Hematopoietic multipotent progenitor cell treated with erythropoietin and hydrocortisone succinate and interleukin-3 and kit ligand, for 4 days (in vitro differentiated cells): ENCODE results near the gene MPDU1.

Source experiments
- DNase-seq: peaks from one replicate; pipeline ENCODE4 v3.0.0-alpha.2; 2015

MPDU1 gene

GRCh38 chr17:7560172-7561027, 23.3 kb upstream of the MPDU1 start:
- peak; percentile 88 for DNase-seq

GRCh38 chr17:7561028-7561575, 22.6 kb upstream of the MPDU1 start:
- DNase-seq = peak; percentile 94

- peak; percentile 96 for DNase-seq
Measured at GRCh38 chr17:7561589-7562207, 22.0 kb upstream of the MPDU1 start, which contains the start of gene SENP3. SENP3 (plus strand) TSS chr17:7561919; CDS start chr17:7563077, 1,158 bp downstream.

GRCh38 chr17:7562208-7562605, 21.4 kb upstream of the MPDU1 start:
- peak; percentile 43 for DNase-seq

GRCh38 chr17:7563115-7563869, 20.4 kb upstream of the MPDU1 start:
- DNase-seq = no peak

- DNase-seq = no peak
Measured at GRCh38 chr17:7569571-7569970, 14.1 kb upstream of the MPDU1 start.

- DNase-seq = no peak
Measured at GRCh38 chr17:7570351-7570750, 13.3 kb upstream of the MPDU1 start.

- DNase-seq = no peak
Measured at GRCh38 chr17:7572338-7572587, 11.4 kb upstream of the MPDU1 start.

GRCh38 chr17:7572588-7573323, 10.9 kb upstream of the MPDU1 start:
- DNase-seq = peak; percentile 100

GRCh38 chr17:7573324-7574080, 10.2 kb upstream of the MPDU1 start:
- DNase-seq = peak; percentile 97

- peak; percentile 25 for DNase-seq
Measured at GRCh38 chr17:7574176-7574953, 9.3 kb upstream of the MPDU1 start.

GRCh38 chr17:7575481-7575883, 8.2 kb upstream of the MPDU1 start:
- no peak for DNase-seq

- no peak for DNase-seq
Measured at GRCh38 chr17:7575959-7576358, 7.7 kb upstream of the MPDU1 start.

- no peak for DNase-seq
Measured at GRCh38 chr17:7576432-7576937, 7.2 kb upstream of the MPDU1 start.

GRCh38 chr17:7577327-7578199, 6.1 kb upstream of the MPDU1 start:
- no peak for DNase-seq

GRCh38 chr17:7579001-7579833, 4.4 kb upstream of the MPDU1 start, which contains the start of gene CD68:
CD68 (plus strand) TSS chr17:7579638; CDS start chr17:7579678, 40 bp downstream.
- peak; percentile 94 for DNase-seq

GRCh38 chr17:7579834-7580603, 3.6 kb upstream of the MPDU1 start:
- DNase-seq = no peak
